DLD1 (cell line): ENCODE results near the gene NWD2.
"Not testable (repeated sequence)": the region's sequence is repeated elsewhere in the genome, so short reads cannot be mapped to it uniquely, and the experiment has no call there.

Experiments
- in situ Hi-C: cut with HindIII; loops from 2 replicates; pipeline ENCODE4 v1.10.0; 2017; ENCODE audit warnings: low sequenced_read_pairs

NWD2 gene

DNA sequence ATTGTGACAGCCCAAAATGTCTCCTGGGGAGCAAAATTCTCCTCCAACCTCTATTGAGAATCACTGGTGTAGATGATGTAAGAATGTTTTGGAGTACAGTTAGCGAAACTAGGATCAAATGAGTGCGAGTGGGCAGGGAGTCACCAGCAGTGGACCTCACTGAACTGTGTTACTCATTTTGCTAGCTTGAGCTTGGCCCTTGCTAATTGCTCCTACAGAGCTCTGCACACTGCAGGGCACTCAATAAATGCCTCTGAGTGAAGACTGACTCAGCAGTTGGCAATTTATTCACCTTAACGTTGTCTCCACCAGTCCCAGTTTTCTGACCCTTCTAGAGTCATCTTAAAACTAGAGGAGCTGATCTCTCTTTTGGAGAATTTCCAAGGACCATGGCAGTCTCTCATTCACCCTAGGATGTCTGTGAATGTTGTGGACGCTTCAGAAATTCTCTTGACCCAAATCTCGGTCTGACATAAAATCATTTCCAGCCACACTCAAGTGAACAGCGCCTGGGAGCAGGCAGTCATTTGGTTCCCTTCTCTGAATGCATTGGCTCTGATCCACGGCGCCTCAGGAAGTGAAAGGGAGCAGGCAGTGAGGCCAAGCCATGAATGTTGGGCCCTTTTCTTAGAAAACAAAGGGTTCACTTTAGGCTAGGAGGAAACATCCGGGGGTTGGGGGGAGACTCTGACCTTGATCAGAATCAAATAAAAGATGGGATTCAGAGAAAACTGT, 148.1 kb downstream of the NWD2 start:
- in situ Hi-C loops = no loop called here

DNA sequence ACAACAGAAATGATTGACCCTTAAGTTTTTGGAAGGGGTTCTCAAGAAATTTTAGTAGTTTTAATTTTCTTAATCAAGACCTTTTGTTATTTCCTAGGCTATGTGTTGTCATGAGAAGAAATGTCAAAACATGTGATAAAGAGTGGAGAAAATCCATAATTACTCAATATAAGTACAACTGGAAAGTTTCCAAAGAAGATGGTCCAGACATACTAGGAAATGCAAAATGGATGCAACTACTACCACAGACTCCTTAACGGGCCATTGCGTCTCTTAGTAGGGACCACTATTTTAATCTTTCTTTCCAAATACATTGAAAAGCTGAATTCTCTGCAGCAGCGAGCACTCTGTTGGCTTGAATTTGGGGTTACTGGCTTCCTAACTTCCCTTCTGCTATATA, 148.8 kb downstream of the NWD2 start:
- in situ Hi-C loops = no loop called here

DNA sequence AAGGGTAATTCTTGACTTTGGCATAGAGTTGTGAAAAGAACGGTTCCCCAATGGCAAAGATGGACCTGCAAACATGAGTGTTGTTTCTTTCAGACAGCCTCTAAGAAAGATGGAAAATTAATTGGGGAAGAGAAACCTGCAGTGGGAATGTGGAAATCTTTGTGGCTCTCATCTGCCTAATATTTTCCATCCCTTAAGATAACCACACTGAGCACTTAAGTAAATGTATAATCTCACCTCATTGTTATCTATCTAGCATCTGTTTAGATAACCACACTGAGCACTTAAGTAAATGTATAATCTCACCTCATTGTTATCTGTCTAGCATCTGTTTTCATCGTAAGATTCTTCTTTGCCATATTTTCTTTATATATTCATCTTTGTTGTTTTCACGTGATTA, 149.3 kb downstream of the NWD2 start:
- in situ Hi-C loops = no loop called here

DNA sequence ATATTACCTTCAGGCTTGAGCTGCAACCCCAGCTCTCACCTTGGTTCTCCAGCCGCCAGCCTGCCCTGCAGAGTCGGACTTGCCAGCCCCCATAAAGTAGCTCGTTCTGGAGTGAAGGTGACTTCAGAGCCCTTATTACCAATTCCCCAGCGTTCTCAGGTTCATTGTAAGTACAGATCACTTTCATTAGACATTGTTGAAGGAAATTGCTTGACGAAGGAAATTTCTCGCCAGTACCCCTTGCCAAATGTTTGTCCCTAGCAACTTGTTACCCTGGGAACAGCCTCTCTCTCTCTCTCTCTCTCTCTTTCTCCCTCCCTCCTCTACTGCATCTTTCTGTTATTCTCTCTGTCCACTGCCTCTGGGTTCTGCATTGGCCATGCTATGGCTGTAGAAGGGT, 153.0 kb downstream of the NWD2 start:
- in situ Hi-C loops = no loop called here

DNA sequence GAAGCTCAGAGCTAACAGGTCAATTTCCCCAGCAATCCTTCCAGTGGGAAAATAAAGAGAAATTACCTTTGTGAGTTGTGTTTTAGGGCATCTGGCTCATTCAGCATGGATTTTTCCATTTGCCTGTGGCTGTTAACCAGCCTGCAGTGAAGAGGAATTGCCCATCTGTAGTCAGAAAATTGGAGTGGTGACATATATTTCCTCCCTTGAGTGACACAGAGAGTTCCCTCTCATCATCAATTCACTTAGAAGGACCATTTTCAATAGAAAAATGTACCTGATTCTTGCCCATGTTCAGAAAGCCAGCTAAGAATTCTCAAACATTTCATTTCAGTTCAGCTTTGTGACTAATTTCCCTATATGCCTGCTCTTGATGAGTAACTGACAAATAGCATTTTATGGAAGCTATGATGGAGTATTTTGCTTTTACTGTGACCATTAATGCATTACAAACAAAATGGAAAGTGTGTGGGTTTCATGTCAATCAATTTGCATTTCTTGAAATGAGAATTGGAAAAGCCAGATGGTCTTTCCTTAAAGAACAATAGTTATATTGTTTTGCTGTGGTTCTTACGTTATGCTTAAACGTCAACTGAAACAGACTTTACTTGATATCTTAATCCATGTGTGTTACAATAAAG, 155.8 kb downstream of the NWD2 start:
- in situ Hi-C loops = no loop called here

DNA sequence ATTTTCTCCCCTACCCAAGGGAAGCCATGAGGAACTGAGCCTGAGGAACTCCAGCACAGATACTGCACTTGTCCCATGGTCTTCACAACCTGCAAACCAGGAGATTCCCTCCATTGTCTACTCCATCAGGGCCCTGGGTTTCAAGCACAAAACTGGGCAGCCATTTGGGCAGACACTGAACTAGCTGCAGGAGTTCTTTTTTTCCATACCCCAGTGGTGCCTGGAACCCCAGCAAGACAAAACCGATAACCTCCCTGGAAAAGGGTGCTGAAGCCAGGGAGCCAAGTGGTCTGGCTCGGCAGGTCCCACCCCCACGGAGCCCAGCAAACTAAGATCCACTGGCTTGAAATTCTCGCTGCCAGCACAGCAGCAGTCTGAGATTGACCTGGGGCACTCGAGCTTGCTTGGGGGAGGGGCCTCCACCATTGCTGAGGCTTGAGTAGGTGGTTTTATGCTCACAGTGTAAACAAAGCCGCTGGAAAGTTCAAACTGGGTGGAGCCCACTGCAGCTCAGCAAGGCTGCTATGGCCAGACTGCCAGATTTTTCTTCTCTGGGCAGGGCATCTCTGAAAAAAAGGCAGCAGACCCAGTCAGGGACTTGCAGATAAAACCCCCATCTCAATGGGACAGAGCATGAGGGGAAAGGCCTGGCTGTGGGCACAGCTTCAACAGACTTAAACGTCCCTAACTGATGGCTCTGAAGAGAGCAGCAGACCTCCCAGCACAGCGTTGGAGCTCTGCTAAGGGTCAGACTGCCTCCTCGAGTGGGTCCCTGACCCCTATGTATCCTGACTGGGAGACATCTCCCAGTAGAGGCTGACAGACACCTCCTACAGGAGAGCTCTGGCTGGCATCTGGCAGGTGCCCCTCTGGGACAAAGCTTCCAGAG, 163.6 kb downstream of the NWD2 start:
- in situ Hi-C loops = not testable (repeated sequence)

DNA sequence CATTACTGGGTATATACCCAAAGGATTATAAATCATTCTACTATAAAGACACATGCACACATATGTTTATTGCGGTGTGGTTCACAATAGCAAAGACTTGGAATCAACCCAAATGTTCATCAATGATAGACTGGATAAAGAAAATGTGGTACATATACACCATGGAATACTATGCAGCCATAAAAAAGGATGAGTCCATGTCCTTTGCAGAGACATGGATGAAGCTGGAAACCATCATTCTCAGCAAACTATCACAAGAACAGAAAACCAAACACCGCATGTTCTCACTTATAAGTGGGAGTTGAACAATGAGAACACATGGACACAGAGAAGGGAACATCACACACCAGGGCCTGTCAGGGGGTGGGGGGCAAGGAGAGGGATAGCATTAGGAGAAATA, 169.1 kb downstream of the NWD2 start:
- in situ Hi-C loops = not testable (repeated sequence)

DNA sequence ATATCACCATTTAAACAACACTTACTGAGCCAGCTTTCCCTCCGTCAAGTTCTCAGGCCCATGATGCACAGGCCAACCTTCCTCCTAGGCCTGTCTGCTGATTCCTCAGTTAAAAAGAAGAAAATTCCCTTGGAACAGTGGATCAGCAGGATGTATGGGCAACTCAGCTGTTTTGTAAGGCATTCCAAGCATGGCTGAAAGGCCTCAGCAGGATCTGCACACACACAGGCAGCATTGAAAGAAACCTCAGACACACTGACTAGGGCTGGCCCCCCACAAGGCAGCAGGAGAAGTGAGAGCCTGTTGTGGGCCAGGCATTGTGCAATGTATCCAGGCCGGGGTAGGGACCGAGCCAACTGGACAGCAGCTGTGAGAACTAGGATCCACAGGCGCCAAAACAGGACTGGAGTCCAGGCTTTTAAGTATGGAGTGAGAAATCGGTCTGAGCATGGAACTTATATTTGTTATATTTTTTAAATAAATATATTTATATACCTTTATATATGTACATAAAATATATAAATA, 171.4 kb downstream of the NWD2 start:
- in situ Hi-C loops = no loop called here

DNA sequence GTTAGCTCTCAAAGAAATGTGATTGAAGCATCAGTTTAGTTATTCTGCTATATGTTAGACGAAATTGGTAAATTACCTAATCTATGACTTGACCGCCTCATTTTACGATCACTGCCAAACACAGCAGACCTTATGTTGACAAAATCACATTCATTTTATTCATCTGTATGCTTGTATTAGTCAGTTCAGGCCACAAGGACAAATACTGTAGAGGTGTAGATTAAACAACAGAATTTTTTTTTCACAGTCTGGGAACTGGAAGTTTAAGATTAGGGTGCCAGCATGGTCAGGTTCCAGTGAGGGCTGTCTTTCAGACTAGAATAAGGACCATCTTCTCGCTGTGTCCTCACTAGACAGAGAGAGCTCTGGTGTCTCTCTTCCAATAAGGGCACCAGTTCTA, 177.1 kb downstream of the NWD2 start:
- in situ Hi-C loops = no loop called here

DNA sequence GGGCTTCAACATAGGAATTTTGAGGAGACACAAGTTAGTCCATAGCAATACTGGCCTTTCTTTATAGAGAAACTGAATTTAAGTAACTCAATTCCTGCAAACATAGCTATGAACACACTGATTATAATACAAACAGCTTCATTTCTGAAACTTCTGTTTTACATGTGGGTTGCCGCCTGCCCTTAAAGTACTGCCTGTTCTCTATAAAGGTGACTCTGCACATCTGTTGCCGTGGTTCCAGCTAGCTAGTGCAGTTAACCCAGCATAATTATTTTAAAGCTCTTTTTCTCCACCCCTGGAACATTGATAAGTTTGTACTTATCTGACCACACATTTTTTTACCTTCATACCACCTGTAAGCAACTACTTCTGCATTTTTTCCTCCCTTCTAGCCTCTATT, 177.6 kb downstream of the NWD2 start:
- in situ Hi-C loops = no loop called here

DNA sequence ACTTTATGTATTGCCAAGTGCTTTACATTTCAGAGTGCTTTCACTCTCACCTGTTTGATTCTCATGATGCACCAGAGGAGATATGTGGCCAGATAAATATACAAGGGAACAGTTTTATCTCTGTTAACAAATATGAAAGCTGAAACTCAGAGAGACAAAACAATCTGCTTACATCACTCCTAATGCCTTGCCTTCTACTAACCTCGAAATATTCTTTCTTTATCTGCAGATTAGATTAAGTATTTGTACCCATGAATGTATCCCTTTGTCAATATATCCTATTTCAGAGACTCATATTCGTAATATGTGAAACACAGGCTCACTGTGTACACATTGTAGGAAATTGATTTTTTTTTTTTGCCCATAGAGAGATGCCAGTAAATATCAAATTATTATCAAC, 178.1 kb downstream of the NWD2 start:
- in situ Hi-C loops = no loop called here

DNA sequence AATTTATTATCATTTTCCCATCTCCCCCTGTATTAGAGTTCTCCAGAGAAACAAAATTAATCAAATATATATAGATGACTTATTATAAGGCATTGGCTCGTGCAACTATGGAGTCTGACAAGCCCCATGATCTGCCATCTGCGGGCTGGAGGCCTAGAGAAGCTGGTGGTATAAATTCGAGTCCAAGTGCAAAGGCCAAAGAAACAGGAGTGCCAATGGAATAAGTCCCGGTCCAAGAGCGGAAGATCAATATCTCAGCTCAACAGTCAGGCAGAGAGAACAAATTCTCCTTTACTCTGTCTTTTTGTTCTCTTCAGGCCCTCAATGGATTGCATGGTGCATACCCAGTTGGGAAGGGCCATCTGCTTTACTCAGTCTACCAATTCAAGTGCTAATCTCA, 178.8 kb downstream of the NWD2 start:
- in situ Hi-C loops = no loop called here

DNA sequence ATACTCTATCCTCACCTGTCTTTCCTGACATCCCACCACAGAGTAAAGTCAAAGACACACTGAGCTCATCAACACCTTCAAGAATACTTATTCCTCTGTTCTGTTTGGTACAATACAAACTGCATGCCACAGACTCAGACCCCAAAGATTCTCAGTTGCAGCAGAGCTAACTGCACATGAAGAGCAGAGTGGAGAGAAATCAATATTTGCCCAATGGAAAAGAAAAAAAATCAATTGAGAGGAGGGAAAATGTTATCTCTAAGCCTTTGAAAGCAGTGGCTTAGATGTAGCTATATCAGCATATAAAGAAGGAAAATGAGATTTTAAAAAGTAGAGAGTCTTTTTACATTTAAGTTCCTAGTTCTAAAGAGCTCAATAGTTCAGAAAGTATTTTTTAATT, 180.2 kb downstream of the NWD2 start:
- in situ Hi-C loops = no loop called here

DNA sequence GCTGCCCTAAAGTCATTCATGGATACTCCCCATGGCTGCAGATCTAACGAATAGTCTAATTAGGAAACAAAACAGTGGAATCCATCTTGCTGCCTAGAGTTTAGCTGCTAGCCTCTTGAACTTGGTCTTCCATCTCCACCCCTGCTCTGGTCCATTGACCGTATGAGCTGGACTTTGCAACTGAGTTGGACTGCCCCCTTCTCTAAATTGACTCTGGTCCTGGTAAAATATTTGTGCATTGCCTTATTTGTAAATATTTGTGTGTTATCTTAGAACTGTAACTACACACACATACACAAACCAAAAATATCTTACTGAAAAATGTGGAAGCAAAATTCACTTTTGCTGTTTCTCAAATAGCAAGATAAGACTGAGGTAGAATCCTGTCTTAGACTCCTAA, 181.3 kb downstream of the NWD2 start:
- in situ Hi-C loops = no loop called here

DNA sequence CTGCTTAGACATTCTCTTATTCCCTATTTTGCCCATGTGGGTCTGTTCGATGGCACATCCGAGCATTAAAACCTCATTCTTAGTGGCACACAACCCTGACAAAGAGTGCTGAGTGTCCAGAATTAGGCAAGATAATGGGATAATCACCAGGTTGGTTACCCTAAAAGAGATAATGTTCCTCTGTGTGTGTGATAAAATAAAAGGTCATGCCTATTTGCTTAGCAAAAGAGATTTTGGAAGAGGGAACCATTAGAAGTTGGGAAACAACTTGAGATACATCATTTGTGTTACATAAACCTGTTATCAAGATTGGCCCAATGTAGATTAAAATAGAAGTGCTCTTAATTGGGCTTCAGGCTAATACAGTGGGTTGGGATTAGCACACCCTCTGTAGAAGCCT, 182.7 kb downstream of the NWD2 start:
- in situ Hi-C loops = no loop called here

DNA sequence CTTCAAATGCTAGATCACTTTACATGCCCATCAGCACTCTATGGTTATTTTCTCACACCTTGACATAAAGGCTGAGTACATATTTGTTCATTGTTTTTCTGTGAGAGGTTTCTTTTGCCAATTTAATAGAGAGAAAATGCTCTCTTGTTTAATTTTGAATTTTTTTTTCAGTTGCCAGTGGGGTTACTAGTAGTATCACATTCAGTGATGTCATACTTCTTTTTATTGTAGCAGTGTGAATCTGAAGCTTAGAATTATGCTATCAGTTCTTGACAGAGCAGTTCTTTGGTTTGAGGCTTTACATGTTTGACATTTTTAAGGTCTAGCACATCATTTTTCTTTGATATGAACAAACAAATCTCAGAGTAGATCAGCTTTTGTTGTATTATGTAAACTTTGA, 185.4 kb downstream of the NWD2 start:
- in situ Hi-C loops = no loop called here

DNA sequence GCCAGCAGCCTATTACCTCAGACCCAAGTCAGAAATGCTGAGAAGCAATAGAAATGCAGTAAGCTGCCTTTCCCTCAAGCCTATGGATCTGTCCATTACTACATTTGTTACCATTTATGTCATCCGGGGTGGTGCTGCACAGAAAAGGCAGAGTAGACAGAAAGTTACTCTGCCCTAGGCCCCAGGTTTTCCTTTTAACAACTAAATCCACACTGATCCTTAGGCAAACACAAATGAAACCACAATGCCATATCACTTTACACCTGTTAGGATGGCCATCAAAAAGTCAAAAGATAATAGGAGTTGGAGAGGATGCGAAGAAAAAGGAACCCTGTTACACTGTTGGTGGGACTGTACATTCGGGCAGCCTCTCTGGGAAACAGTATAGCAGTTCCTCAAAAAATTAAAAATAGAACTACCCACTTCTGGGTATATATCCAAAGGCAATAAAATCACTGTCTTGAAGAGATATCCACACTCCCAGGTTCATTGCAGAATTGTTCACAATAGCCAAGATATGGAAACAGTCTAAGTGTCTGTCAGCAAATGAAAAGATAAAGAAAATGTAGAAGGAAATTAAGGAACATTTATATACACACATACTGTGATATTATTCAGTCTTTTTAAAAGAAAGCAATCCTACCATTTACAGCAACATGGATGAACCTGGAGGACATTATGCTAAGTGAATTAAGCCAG, 186.3 kb downstream of the NWD2 start:
- in situ Hi-C loops = no loop called here

DNA sequence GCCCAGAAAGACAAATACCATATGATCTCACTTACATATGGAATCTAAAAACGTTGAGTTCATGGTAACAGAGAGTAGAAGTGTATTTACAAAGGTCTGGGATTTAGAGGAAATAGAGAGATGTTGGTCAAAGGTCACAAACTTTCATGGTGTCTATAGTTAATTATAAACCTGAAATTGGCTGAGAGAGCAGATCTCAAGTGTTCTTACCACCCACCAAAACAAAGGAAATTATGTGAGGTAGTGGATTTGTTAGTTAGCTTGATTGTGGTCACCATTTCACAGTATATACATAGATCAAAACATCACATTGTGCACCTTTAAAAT, 186.8 kb downstream of the NWD2 start:
- in situ Hi-C loops = no loop called here

DNA sequence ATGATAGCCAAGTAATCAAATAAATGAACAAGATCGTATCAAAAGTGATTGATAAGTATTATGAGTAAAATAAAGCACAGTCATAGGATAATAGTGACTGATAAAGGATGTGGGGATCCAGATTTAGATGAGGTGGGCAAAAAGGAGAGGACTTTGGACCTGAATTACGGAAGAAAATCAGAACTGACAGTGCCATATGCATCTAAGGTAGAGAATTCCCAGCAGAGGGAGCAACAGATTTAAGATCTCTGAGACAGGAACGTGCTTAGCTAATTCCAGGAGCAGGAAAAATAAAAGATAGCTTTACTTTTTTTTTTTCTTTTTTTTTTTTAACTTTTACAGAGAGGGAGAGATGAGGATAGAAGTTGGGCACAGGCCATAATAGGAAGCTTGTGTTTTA, 189.9 kb downstream of the NWD2 start:
- in situ Hi-C loops = no loop called here

DNA sequence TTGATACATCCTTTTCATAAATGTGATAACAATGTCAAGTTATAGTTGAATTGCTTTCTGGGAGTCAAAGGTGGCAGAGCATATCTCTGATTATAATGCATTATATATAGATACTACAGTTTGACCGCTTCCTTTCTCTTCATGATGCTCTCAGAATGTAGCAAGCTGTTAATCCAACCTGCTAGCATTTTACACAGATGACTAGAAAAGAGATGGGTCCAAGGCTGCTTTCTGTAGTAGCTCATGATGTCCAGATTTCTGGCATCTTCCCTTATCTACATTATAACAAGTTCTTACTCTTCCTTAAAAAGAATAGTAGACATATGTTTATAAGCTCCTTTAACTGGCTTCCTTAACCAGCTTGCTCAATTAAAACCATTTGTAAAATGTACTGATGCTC, 192.0 kb downstream of the NWD2 start:
- in situ Hi-C loops = no loop called here

DNA sequence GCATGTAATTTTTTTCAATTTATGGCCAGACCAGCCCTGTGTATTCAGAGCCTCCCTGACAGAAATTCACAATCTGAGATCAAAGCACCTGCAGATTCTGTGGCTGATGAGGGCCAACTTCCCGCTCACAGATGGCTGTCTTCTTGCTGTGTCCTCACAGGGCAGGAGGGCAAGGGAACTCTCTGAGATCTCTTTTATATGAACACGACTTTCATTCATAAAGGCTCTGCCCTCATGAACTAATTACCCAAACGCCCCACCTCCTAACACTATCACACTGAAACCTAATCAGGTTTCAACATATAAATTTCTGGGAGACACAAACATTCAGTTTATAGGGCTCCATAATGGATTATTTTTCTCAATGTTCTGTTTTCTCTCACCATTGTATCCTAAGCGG, 192.6 kb downstream of the NWD2 start:
- in situ Hi-C loops = no loop called here
